Nucleus accumbens (tissue), 56 donors: ENCODE data around the gene AKAP11.
"Not testable (repeated sequence)": the region's sequence is repeated elsewhere in the genome, so short reads cannot be mapped to it uniquely, and the experiment has no call there.

Experiments used
- DNase-seq, 56 donors: peaks; one replicate each; lab custom pipeline; 2025; lab: John Stamatoyannopoulos, UW

Gene AKAP11

GRCh38 chr13:42272115-42272803 is at the start of gene AKAP11:
TSS of gene AKAP11 (plus strand) at chr13:42272152. CDS start at chr13:42286349, 14,197 bp downstream.
- DNase-seq, result peak in 42 of 56 donors; percentile 1 to 68 (median 54)

- DNase-seq, result no peak
These were observed 48.3 kb upstream of the AKAP11 start for GRCh38 chr13:42223681-42224080.

GRCh38 chr13:42225051-42225450 is 46.9 kb upstream of the AKAP11 start:
- no peak for DNase-seq

- not testable (repeated sequence) for DNase-seq
These were observed 45.2 kb upstream of the AKAP11 start for GRCh38 chr13:42226759-42227158.

GRCh38 chr13:42228527-42228926 is 43.4 kb upstream of the AKAP11 start:
- no peak for DNase-seq

- DNase-seq, result no peak
These were observed 42.7 kb upstream of the AKAP11 start for GRCh38 chr13:42229287-42229686.

- no peak for DNase-seq
These were observed 39.3 kb upstream of the AKAP11 start for GRCh38 chr13:42232671-42233070.

- DNase-seq, result no peak
These were observed 38.2 kb upstream of the AKAP11 start for GRCh38 chr13:42233726-42234125.

GRCh38 chr13:42239161-42239560 is 32.8 kb upstream of the AKAP11 start:
- DNase-seq, result no peak

- no peak for DNase-seq
These were observed 32.3 kb upstream of the AKAP11 start for GRCh38 chr13:42239644-42240043.

- DNase-seq, result peak in 29 of 56 donors; percentile 2 to 73 (median 18)
These were observed 25.4 kb upstream of the AKAP11 start for GRCh38 chr13:42246541-42246940.

- no peak for DNase-seq
These were observed 24.1 kb upstream of the AKAP11 start for GRCh38 chr13:42247883-42248282.

GRCh38 chr13:42255886-42256285 is 16.1 kb upstream of the AKAP11 start:
- DNase-seq, result no peak

GRCh38 chr13:42258747-42259146 is 13.2 kb upstream of the AKAP11 start:
- DNase-seq, result no peak

GRCh38 chr13:42259515-42259914 is 12.4 kb upstream of the AKAP11 start:
- DNase-seq, result no peak

GRCh38 chr13:42260903-42261654 is 10.9 kb upstream of the AKAP11 start:
- DNase-seq, result no peak

GRCh38 chr13:42266473-42266872 is 5.5 kb upstream of the AKAP11 start:
- no peak for DNase-seq

- DNase-seq, result no peak
These were observed 1.6 kb upstream of the AKAP11 start for GRCh38 chr13:42270160-42270856.

GRCh38 chr13:42270857-42271215 is 1.1 kb upstream of the AKAP11 start:
- no peak for DNase-seq

- peak; percentile 84 to 99 (median 96) for DNase-seq
These were observed 426 bp upstream of the AKAP11 start for GRCh38 chr13:42271337-42272114.

GRCh38 chr13:42272804-42273175 is 838 bp downstream of the AKAP11 start:
- no peak for DNase-seq
